ENCODE results near the gene LYVE1.

LYVE1 gene

GRCh38 chr11:10561043-10561818, 7.2 kb downstream of the LYVE1 start:
- no peak for FAIRE-seq
- DNase-seq (ENCODE audit: insufficient read length, low spot score): no peak

GRCh38 chr11:10558288-10558687, 10.2 kb downstream of the LYVE1 start:
- no peak for DNase-seq (ENCODE audit: insufficient read length, low spot score)
- FAIRE-seq: no peak

- FAIRE-seq (no peak), DNase-seq (ENCODE audit: insufficient read length, low spot score) (no peak)
These were observed 11.9 kb downstream of the LYVE1 start for GRCh38 chr11:10556590-10556989.

- DNase-seq (ENCODE audit: insufficient read length, low spot score) (no peak), FAIRE-seq (no peak)
These were observed 16.6 kb downstream of the LYVE1 start for GRCh38 chr11:10551845-10552352.

- no peak for FAIRE-seq
- DNase-seq (ENCODE audit: insufficient read length, low spot score): no peak
These were observed 17.2 kb downstream of the LYVE1 start for GRCh38 chr11:10551290-10551592.

GRCh38 chr11:10550503-10551289, 17.8 kb downstream of the LYVE1 start:
- no peak for DNase-seq (ENCODE audit: insufficient read length, low spot score)
- FAIRE-seq: no peak

- FAIRE-seq (no peak), DNase-seq (ENCODE audit: insufficient read length, low spot score) (no peak)
These were observed 23.7 kb downstream of the LYVE1 start for GRCh38 chr11:10544491-10545465.

GRCh38 chr11:10543782-10544181, 24.7 kb downstream of the LYVE1 start:
- FAIRE-seq: no peak

GRCh38 chr11:10542776-10543175, 25.7 kb downstream of the LYVE1 start:
- no peak for FAIRE-seq
- no peak for DNase-seq (ENCODE audit: insufficient read length, low spot score)

More at GRCh38 chr11:10543782-10544181, 24.7 kb downstream of the LYVE1 start:
- no peak for DNase-seq (ENCODE audit: insufficient read length, low spot score)

- DNase-seq (ENCODE audit: insufficient read length, low spot score): no peak
- peak; percentile 9 for FAIRE-seq
These were observed 26.9 kb downstream of the LYVE1 start for GRCh38 chr11:10541561-10541930.

- DNase-seq (ENCODE audit: insufficient read length, low spot score) (peak; percentile 93), FAIRE-seq (peak; percentile 87)
These were observed 27.4 kb downstream of the LYVE1 start, which contains the start of gene RNF141 for GRCh38 chr11:10540915-10541560. RNF141 (minus strand) TSS chr11:10541187; CDS start chr11:10534158, 7,029 bp downstream.

GRCh38 chr11:10540546-10540914, 27.9 kb downstream of the LYVE1 start:
- DNase-seq (ENCODE audit: insufficient read length, low spot score) (peak; percentile 23), FAIRE-seq (no peak)

- DNase-seq (ENCODE audit: insufficient read length, low spot score): no peak
- FAIRE-seq: no peak
These were observed 29.1 kb downstream of the LYVE1 start for GRCh38 chr11:10539339-10539738.

- FAIRE-seq: no peak
- DNase-seq (ENCODE audit: insufficient read length, low spot score): no peak
These were observed 29.5 kb downstream of the LYVE1 start for GRCh38 chr11:10538924-10539323.

- no peak for DNase-seq (ENCODE audit: insufficient read length, low spot score)
- no peak for FAIRE-seq
These were observed 30.9 kb downstream of the LYVE1 start for GRCh38 chr11:10537600-10537999.

GRCh38 chr11:10534316-10534715, 34.1 kb downstream of the LYVE1 start:
- DNase-seq (ENCODE audit: insufficient read length, low spot score) (no peak), FAIRE-seq (no peak)

- FAIRE-seq (no peak), DNase-seq (ENCODE audit: insufficient read length, low spot score) (no peak)
These were observed 35.1 kb downstream of the LYVE1 start for GRCh38 chr11:10533323-10533722.

- FAIRE-seq: no peak
- DNase-seq (ENCODE audit: insufficient read length, low spot score): no peak
These were observed 35.9 kb downstream of the LYVE1 start for GRCh38 chr11:10532526-10532925.

- FAIRE-seq (no peak), DNase-seq (ENCODE audit: insufficient read length, low spot score) (no peak)
These were observed 39.2 kb downstream of the LYVE1 start for GRCh38 chr11:10529279-10529678.

- FAIRE-seq: no peak
- no peak for DNase-seq (ENCODE audit: insufficient read length, low spot score)
These were observed 40.3 kb downstream of the LYVE1 start for GRCh38 chr11:10528121-10528520.

All from HTR-8/SVneo (cell line).